NCI-H748 (cell line): ENCODE data around the gene APOA5.
A peak's percentile ranks its signal among the peaks of the same experiment; 100 is the strongest.
"Not testable (repeated sequence)": the region's sequence is repeated elsewhere in the genome, so short reads cannot be mapped to it uniquely, and the experiment has no call there.

Experiments
- DNase-seq: peaks from one replicate; lab custom pipeline; 2025; ENCODE audit not compliant: unreplicated experiment; lab: John Stamatoyannopoulos, UW

Gene APOA5, protein sequence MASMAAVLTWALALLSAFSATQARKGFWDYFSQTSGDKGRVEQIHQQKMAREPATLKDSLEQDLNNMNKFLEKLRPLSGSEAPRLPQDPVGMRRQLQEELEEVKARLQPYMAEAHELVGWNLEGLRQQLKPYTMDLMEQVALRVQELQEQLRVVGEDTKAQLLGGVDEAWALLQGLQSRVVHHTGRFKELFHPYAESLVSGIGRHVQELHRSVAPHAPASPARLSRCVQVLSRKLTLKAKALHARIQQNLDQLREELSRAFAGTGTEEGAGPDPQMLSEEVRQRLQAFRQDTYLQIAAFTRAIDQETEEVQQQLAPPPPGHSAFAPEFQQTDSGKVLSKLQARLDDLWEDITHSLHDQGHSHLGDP

DNA sequence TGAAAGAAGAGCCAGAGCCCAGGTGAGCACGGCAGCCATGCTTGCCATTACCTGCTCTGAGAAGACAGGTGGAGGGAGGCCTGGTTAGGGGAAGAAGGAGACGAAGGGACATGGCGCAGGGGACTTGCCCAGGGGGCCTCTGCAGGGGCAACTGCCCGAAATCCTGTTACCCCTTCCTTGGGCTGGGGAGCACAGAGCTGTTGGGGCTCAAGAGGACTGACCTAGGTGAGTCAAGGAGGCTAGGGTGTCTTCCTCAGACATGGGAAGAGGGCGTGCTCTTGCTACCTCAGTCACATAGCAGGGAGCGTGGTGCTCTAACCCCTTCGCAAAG lies at the start of gene APOA5:
Gene APOA5, minus strand, starts transcription at position 67 of the 331 bp plus-strand sequence. Its CDS starts 19 bp downstream, at position 48.
- DNase-seq = no peak

DNA sequence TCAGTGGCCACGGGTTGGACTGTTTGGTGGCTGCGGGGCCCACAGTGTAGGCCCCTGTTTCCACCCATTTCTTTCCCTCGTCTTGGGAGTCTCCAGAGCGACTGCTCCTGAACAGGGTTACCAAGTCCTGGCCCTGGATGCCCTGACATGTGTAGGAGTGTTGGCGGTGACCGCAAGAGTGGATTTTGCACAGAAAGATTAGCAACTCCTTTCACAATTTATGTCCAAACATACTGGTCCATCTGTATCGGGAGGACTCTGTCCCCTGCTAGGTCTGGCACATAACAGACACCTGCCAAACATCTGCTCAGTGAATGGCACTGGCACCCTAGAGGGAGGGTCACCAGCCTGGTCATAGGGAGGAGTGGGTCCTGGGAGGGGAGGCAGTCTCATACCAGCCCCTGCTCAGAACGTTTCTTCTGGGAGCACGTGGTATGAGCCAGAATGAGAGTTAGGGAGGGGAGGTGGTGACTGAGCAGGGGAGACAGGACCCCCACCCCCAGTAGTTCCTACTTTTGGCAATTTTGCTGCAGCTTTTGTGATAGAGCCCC lies 49.1 kb upstream of the APOA5 start:
- no peak for DNase-seq

DNA sequence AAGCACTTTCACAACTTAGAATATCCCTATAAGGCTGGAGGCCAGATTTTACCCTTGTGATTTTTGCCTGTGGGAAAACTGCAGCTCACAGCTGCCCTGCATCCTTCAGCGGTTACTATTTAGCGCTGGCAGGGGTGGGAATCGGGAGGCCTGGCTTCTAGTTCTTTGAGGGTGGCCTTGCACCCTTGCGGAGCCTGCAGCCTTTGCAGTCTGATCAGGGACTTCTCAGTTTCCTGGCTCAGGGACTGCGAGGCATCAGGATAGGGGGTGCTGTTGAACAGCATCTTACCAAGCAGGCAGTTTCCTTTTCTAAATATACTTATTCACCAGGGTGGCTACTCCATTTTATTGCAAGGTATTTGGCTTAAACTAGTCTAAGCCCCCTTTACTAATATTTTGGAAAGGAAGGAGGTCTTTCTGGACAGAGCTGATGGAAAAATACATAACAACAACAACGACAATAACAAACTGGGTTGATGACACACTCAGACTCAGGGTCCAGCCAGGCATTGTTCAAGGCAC lies 48.6 kb upstream of the APOA5 start:
- DNase-seq = no peak

DNA sequence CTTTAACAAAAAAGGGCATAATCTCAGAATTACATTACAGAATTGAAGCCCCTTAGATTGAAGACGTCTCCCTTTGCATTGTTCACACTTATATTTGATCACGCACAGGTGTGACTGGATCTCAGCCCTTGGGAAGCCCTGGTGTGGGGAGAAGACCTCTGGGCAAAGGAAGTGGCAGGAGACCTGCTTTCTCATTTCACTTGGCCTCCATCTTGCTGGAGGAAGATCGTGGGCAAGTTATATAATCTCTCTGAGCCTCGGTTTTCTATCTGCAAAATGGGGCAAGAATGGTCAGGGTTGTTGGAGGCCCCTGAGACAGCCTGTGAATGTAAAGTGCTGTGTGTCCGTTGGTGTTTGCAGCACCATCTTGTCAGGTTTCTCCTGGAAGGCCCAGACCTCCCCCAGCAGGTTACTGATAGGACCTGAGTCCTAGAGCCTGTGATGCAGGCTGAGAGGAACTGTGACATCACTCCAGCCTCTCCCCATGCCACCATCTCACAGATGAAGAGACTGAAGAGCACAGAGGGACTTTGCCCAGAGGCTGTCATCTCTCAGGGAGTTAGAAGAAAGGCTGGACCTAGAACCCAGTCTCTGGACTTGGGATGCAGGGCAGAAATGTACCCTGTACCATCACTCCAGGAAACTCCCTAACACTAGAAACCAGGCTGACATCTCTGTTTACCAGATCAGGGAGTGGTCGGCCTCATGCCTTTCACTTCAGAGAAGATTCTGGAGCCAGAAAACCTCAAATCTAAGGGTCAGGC lies 46.8 kb upstream of the APOA5 start:
- DNase-seq = no peak

DNA sequence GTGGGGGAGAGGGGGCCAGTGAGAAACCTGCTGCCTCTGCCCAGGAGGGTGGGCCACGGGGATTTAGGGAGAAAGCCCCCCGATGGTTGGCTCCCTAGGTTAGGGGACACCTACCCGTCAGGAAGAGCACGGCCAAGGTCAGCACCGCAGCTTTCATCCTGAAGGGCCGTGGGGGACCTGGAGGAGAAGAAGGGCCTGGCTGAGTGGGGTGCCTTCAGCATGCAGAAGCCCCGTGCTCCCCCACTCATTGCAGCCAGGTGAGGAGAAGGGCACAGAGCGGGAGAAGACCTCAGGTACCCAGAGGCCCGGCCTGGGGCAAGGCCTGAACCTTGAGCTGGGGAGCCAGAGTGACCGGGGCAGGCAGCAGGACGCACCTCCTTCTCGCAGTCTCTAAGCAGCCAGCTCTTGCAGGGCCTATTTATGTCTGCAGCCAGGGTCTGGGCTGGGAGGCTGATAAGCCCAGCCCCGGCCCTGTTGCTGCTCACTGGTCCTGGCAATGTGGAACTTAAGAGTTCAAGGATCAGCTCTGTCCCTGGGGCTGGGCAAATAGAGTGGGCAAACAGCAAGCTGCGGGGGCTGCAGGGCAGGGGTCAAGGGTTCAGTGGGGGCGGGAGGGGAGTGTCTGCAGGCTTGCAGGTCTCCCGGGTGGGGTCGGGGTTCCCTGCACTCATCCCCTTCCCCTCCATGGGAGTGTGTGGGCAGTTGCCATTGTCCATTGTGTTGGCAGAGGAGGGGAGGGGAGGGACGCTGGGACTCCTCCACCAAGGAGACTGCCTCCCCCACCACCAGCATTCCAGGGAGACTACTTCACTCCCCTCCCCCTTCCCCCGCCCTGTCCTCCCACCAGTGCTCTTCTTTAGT lies 45.8 kb upstream of the APOA5 start, which contains the start of gene APOA1:
Gene APOA1, minus strand, starts transcription at position 392 of the 861 bp plus-strand sequence. Its CDS starts 235 bp downstream, at position 157.
- no peak for DNase-seq

DNA sequence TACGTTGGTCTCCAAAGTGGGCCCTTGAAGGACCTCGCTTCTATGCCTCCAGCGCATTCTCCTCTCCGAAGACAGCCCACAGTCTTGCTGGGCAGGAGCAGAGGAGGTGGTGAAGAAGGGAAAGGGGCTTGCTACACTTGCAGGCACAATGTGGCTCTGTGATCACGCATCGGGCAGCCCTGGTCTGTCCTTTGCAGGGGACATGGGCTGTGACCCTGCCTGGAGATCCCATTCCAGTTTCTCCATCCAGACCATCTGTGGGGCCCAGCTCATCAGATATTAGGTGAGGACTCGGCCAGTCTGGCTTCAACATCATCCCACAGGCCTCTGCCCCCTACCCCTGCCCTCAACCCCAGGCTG lies 44.9 kb upstream of the APOA5 start:
- no peak for DNase-seq

DNA sequence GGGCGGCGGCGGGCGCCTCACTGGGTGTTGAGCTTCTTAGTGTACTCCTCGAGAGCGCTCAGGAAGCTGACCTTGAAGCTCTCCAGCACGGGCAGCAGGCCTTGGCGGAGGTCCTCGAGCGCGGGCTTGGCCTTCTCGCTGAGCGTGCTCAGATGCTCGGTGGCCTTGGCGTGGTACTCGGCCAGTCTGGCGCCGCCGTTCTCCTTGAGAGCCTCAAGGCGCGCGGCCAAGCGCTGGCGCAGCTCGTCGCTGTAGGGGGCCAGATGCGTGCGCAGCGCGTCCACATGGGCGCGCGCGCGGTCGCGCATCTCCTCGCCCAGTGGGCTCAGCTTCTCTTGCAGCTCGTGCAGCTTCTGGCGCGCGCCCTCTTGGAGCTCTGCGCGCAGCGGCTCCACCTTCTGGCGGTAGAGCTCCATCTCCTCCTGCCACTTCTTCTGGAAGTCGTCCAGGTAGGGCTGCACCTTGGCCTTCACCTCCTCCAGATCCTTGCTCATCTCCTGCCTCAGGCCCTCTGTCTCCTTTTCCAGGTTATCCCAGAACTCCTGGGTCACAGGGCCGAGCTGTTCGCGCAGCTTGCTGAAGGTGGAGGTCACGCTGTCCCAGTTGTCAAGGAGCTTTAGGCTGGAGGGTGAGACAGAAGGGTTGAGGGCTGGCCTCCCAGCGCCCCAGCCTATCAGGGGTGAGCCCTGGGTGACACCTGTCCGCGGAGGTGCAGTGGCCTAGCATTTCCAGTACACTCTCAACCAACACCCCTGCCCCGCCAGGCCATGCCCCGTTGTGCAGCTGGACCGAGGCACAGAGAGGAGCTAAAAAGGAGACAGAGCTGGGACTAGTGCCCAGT lies 44.3 kb upstream of the APOA5 start:
- peak; percentile 93 for DNase-seq

DNA sequence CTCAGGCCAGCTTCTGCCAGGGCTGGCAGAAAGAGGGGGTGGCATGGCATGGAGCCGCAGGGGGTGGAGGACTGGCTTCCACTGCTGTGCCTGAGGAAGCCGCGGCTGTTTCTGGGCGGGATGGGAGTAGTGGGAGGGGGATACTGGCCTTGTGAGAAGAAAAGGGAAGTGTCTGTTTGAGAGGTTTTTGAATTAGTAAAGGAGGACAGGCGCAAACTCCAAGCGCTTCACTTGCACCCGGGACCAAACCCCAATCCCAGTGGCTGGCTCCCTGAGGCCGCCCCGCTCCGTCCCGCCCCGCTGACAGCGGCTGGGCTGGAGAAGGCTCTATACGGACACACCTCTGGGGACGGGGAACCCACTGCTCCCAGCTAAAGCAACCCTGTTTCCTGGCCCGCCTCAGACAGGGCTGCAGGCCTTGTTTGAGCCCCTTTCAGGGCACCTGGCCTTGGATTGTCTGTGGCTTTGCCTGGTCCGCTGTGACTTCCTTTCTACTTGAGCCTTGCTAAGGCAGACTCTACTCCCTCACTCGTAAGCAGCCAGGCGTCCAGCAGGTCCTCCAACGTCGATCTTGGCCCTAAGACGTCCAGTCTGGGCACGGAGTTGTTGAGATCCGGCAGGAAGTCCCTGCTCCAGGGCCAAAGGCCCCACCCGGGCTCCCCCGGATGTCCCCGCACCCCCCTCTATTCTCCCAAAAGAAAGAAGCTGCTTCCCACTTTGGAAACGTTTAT lies 43.5 kb upstream of the APOA5 start:
- no peak for DNase-seq

DNA sequence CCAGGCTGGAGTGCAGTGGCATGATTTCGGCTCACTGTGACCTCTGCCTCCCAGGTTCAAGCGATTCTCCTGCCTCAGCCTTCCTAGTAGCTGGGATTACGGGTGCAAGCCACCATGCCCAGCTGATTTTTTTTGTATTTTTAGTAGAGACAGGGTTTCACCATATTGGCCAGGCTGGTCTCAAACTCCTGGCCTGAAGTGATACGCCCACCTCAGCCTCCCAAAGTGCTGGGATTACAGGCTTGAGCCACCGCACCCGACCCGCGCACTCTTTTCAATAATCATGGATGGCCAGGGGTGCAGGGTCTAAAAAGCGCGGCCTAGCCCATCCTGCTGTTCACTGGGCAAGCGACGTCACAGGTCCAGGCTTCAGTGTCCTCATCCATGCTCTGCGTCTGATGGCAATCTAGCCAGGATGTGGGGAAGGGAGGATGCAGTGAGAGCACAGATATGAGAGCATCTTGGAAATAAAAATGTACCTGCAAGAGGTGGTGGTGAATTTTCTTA lies 42.9 kb upstream of the APOA5 start:
- not testable (repeated sequence) for DNase-seq

DNA sequence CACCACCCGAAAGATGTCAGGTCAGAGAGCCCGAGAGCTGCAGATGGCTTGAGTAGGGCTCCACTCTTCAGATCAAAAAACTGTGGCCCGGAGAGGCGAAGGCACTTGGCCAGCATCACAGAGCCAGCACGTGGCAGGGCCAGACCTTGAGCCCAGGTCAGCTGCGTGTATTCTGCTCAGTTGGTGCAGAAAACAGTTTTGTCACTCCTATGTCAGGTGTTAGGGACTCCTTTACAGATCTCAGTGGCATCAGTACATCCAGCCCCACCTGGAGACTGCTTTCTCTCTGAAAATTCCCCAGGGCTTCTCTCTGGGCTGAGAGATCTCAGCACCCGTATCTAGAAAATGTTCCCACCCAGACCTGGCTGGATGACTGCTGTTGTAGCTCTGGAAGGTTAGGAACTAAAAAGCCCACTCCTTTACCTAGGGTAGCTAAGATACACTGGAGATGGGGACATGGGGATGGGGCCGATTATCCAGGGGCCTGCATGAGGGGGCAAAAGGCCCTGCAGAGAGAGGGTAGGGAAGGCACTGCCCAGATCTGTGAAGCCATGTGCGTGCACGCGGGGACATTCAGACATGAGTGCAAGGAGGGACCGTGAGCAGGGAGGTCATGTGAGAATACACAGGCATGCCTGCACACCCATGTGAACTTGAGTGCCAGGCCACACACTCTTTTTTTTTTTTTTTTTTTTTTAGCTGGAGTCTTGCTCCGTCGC lies 42.3 kb upstream of the APOA5 start:
- DNase-seq = no peak

DNA sequence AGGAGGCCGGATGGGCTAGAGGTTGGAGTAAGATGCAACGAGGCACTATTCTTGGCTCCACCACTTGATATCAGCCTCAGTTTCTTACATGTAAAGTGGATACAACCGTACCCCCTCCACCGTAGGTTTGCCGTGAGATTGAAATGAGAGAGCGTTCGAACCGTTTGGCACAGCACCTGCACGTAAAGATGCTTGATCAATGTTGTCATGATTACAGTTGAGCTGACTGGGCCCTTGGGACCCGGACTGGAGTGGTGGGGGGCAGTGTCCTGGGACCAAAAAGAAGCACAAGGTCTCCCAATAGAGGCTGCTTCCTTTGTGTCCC lies 41.8 kb upstream of the APOA5 start:
- DNase-seq = no peak

DNA sequence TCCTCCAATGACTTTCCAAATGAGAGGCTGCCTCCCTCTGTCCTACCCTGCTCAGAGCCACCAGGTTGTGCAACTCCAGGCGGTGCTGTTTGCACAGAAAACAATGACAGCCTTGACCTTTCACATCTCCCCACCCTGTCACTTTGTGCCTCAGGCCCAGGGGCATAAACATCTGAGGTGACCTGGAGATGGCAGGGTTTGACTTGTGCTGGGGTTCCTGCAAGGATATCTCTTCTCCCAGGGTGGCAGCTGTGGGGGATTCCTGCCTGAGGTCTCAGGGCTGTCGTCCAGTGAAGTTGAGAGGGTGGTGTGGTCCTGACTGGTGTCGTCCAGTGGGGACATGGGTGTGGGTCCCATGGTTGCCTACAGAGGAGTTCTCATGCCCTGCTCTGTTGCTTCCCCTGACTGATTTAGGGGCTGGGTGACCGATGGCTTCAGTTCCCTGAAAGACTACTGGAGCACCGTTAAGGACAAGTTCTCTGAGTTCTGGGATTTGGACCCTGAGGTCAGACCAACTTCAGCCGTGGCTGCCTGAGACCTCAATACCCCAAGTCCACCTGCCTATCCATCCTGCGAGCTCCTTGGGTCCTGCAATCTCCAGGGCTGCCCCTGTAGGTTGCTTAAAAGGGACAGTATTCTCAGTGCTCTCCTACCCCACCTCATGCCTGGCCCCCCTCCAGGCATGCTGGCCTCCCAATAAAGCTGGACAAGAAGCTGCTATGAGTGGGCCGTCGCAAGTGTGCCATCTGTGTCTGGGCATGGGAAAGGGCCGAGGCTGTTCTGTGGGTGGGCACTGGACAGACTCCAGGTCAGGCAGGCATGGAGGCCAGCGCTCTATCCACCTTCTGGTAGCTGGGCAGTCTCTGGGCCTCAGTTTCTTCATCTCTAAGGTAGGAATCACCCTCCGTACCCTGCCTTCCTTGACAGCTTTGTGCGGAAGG lies 40.9 kb upstream of the APOA5 start:
- no peak for DNase-seq

DNA sequence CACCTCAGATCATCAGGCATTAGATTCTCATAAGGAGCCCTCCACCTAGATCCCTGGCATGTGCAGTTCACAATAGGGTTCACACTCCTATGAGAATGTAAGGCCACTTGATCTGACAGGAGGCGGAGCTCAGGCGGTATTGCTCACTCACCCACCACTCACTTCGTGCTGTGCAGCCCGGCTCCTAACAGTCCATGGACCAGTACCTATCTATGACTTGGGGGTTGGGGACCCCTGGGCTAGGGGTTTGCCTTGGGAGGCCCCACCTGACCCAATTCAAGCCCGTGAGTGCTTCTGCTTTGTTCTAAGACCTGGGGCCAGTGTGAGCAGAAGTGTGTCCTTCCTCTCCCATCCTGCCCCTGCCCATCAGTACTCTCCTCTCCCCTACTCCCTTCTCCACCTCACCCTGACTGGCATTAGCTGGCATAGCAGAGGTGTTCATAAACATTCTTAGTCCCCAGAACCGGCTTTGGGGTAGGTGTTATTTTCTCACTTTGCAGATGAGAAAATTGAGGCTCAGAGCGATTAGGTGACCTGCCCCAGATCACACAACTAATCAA lies 40.2 kb upstream of the APOA5 start:
- no peak for DNase-seq

DNA sequence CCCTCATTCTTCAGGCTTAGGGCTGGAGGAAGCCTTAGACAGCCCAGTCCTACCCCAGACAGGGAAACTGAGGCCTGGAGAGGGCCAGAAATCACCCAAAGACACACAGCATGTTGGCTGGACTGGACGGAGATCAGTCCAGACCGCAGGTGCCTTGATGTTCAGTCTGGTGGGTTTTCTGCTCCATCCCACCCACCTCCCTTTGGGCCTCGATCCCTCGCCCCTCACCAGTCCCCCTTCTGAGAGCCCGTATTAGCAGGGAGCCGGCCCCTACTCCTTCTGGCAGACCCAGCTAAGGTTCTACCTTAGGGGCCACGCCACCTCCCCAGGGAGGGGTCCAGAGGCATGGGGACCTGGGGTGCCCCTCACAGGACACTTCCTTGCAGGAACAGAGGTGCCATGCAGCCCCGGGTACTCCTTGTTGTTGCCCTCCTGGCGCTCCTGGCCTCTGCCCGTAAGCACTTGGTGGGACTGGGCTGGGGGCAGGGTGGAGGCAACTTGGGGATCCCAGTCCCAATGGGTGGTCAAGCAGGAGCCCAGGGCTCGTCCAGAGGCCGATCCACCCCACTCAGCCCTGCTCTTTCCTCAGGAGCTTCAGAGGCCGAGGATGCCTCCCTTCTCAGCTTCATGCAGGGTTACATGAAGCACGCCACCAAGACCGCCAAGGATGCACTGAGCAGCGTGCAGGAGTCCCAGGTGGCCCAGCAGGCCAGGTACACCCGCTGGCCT lies 38.7 kb upstream of the APOA5 start:
- no peak for DNase-seq

DNA sequence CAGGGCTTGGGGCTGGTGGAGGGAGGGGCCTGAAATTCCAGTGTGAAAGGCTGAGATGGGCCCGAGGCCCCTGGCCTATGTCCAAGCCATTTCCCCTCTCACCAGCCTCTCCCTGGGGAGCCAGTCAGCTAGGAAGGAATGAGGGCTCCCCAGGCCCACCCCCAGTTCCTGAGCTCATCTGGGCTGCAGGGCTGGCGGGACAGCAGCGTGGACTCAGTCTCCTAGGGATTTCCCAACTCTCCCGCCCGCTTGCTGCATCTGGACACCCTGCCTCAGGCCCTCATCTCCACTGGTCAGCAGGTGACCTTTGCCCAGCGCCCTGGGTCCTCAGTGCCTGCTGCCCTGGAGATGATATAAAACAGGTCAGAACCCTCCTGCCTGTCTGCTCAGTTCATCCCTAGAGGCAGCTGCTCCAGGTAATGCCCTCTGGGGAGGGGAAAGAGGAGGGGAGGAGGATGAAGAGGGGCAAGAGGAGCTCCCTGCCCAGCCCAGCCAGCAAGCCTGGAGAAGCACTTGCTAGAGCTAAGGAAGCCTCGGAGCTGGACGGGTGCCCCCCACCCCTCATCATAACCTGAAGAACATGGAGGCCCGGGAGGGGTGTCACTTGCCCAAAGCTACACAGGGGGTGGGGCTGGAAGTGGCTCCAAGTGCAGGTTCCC lies 38.0 kb upstream of the APOA5 start, which contains the start of gene APOC3:
Gene APOC3, plus strand, starts transcription at position 383 of the 659 bp plus-strand sequence. CDS start 676 bp downstream, outside the sequence.
- no peak for DNase-seq
